ENCODE measurements around the gene NELFB.

NELFB gene

DNA sequence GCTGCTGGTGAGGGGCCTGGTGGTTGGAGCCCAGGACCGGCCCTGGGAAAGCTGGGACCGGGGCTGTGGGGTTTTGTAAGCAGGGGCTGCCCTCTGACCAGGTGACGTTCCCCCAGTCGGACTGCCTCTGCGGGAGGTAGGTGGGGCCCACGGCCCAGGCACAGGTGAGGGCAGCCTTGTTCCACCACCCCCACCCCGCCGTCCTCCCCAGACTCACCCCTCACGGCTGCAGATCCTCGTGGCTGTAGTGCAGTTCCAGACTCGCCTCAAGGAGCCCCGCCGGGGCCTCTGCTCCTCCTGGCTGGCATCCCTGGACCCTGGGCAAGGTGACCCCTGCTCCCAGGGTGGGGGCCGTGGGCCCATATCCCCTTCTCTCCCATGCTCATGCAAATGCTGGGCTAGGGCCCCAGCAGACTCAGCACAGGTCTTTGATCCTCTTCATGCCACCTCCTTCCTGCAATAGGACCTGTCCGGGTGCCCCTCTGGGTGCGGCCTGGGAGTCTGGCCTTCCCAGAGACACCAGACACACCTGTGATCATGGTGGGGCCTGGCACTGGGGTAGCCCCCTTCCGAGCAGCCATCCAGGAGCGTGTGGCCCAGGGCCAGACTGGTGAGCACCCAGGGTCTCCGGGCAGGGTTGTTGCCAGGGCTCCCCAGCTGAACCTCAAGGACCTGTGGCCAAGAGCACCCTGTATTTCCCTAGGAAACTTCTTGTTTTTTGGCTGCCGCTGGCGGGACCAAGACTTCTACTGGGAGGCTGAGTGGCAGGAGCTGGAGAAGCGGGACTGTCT is 39.7 kb upstream of the NELFB start:
- TF ChIP-seq, protein P1, sequence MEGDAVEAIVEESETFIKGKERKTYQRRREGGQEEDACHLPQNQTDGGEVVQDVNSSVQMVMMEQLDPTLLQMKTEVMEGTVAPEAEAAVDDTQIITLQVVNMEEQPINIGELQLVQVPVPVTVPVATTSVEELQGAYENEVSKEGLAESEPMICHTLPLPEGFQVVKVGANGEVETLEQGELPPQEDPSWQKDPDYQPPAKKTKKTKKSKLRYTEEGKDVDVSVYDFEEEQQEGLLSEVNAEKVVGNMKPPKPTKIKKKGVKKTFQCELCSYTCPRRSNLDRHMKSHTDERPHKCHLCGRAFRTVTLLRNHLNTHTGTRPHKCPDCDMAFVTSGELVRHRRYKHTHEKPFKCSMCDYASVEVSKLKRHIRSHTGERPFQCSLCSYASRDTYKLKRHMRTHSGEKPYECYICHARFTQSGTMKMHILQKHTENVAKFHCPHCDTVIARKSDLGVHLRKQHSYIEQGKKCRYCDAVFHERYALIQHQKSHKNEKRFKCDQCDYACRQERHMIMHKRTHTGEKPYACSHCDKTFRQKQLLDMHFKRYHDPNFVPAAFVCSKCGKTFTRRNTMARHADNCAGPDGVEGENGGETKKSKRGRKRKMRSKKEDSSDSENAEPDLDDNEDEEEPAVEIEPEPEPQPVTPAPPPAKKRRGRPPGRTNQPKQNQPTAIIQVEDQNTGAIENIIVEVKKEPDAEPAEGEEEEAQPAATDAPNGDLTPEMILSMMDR (conservative IDR thresholded peaks at IDR 0.05; ENCODE audit: low read depth, low read length) = no peak
- H3K4me3 ChIP-seq (ENCODE audit: low read length) = no peak overlapping the region
- DNase-seq (ENCODE audit: low read depth) = no peak

DNA sequence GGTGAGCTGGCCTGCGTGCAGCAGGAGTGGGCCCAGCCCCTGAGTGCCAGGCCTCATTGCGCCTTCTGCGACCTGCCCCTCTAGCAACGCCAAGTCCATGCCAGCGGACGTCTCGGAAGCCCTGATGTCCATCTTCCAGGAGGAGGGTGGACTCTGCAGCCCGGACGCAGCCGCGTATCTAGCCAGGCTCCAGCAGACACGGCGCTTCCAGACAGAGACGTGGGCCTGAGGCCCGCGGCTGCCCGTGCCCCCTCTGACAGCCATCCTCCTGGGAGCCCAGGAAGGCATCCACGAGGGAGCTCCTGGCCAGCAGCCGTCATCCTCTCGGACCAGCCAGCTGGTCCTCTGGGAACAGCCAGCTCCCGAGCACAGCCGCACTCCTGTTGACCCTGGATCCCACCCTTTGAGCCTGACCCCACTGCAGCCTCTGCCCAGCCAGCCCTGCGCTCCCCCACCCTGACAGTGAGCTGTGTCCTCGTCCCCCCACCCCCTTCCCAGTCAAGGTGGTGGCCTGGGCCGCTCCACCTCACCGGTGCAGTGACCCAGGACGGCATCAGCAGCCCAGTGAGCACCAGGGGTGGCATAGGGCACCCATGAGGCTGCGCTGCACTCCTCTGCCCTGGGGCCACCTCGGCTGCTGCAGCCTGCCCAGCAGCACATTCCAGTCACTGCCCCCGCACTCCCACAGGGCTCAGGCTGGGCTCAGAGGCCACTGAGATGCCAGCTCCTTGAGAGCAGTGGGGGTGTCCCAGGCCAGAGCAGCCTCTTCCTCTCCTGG is 38.8 kb upstream of the NELFB start:
- TF ChIP-seq, protein P1 (conservative IDR thresholded peaks at IDR 0.05; ENCODE audit: low read depth, low read length) = no peak
- no peak for DNase-seq (ENCODE audit: low read depth)

DNA sequence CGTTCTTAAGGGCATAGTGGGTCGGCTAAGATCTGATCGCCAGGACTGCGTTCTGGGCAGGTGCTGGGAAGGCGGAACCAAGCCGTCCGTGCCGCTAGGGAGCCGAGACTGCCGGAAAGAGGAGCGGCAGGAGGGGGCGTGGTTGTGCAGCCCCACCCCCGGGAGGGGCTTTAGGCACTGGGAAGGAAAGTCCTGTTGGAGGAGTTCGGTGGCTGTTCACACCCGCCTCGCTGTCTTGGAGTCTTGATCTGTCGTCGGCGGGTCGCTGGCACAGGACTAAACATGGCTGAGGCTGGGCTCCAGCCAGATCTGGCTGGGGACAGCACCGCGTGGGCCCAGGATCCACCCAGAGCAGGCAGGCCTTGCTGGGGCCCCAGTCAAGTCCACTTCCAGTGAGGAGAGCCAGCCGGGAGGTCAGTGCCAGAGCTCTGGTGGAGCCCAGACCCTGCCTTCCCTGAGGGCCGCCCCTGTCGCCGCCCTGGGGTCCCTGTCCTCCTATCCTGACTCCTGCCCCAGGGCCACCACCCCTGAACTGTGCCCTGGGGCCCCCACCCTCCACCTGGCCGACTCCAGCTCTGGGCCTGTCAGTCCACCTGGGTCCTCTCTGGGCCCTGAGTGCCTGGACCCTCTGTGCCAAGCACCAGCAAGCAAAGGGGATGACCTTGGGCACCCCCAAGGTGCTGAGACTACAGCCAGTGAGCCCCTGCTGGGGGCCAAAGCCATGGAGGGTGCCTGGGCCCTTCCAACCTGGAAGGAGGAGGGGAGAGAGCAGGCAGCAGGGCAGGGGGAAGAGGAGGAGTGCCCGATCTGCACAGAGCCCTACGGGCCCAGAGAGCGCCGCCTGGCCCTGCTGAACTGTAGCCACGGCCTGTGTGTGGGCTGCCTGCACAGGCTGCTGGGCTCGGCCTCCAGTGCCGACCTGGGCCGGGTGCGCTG is 37.6 kb upstream of the NELFB start:
- H3K4me3 ChIP-seq (ENCODE audit: low read length) = no peak overlapping the region
- no peak for DNase-seq (ENCODE audit: low read depth)
- TF ChIP-seq, protein P1 (conservative IDR thresholded peaks at IDR 0.05; ENCODE audit: low read depth, low read length) = no peak

More for the DNA sequence above, 38.8 kb upstream of the NELFB start:
- H3K4me3 ChIP-seq (ENCODE audit: low read length) = no peak overlapping the region

DNA sequence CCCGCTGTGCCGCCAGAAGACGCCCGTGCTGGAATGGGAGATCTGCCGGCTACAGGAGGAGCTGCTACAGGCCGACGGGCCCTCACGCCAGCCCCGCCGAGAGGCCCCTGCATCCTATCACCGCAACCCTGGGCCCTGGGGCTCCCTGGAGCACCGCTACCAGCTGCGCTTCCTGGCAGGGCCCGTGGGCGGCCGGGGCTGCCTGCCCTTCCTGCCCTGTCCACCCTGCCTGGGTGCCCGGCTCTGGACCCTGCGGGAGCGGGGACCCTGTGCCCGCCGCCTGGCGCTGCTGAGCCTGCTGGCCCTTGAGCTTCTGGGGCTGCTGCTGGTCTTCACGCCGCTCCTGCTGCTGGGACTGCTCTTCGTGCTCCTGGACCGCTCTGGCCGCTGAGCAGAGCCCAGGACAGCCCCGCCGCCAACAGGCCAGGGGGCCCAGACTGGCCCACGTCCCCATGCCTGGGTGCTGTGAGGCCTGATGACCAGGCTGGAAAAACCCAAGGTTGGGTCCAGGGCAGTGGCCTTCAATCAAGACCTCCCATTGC is 36.8 kb upstream of the NELFB start:
- H3K4me3 ChIP-seq (ENCODE audit: low read length) = no peak overlapping the region
- TF ChIP-seq, protein P1 (conservative IDR thresholded peaks at IDR 0.05; ENCODE audit: low read depth, low read length) = no peak

DNA sequence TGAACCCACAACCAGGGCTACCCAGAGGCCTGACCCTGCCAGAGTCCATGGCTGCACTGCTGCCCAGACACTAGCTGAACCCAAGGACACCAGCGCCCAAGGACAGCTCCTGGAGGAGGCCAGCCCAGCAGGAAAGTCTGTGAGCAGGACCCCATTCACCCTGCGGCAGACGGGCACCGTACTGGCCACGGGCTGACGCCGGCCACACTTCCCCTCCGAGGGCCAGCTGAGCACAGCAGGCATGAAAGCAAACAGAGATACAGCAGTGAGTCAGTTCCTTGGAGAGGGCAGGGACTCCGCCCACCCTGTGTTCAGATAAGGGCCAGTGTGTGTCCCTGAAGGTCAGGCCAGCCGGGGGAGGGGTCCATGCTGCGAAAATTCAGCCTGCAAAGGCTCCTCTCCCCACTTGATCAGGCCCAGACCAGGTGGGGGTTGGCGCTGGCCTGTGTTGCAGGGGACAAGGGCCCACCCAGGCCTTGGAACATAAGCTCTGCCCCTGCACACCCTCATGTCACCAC is 36.3 kb upstream of the NELFB start:
- DNase-seq (ENCODE audit: low read depth) = no peak
- H3K4me3 ChIP-seq (ENCODE audit: low read length) = no peak overlapping the region
- TF ChIP-seq, protein P1 (conservative IDR thresholded peaks at IDR 0.05; ENCODE audit: low read depth, low read length) = no peak

More for the DNA sequence above, 36.8 kb upstream of the NELFB start:
- no peak for DNase-seq (ENCODE audit: low read depth)

DNA sequence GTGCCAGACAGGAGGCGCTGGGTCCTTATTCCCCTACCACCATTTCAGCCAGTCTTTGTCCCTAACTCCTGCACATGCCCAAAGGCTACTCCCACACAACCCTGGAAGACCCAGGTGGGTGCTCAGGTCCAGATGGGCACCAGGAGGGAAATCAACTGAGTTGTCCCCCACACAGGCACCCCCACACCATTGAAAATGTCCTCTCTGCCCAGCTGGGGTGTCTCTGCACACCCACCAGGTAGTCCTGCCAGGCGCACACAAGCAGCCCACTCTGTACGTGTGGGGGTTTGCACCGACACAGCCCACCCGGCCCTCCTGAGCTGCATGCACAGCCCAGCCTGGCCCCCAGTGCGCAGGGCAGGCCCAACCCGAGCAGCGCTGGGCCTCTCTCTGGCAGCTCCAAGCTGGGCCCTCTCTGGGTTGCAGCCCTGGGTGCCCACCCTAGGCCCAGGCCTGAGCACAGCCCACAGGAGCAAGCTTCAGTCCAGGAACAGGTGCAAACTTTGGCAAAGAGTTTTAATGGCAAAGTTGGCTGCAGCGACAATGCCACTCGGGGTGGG is 35.3 kb upstream of the NELFB start:
- TF ChIP-seq, protein P1 (conservative IDR thresholded peaks at IDR 0.05; ENCODE audit: low read depth, low read length) = no peak
- DNase-seq (ENCODE audit: low read depth) = no peak
- H3K4me3 ChIP-seq (ENCODE audit: low read length) = no peak overlapping the region
